ENCODE data around the gene TMPRSS11E.
"Not testable (repeated sequence)": the region's sequence is repeated elsewhere in the genome, so short reads cannot be mapped to it uniquely, and the experiment has no call there.

The TMPRSS11E gene

GRCh38 chr4:68447201-68447600 is at the start of gene TMPRSS11E:
Gene TMPRSS11E (plus strand): TSS chr4:68447463. CDS start chr4:68447513, 50 bp downstream.
- DNase-seq: no peak

- DNase-seq: no peak
Observed at GRCh38 chr4:68399306-68399705, 48.0 kb upstream of the TMPRSS11E start.

GRCh38 chr4:68401231-68401630 is 46.0 kb upstream of the TMPRSS11E start:
- DNase-seq: no peak

GRCh38 chr4:68404153-68404552 is 43.1 kb upstream of the TMPRSS11E start:
- no peak for DNase-seq

- not testable (repeated sequence) for DNase-seq
Observed at GRCh38 chr4:68405718-68406478, 41.4 kb upstream of the TMPRSS11E start.

GRCh38 chr4:68406479-68406859 is 40.8 kb upstream of the TMPRSS11E start:
- DNase-seq: no peak

- DNase-seq: not testable (repeated sequence)
Observed at GRCh38 chr4:68407015-68407867, 40.0 kb upstream of the TMPRSS11E start.

- no peak for DNase-seq
Observed at GRCh38 chr4:68407868-68408190, 39.4 kb upstream of the TMPRSS11E start.

- no peak for DNase-seq
Observed at GRCh38 chr4:68410149-68410548, 37.1 kb upstream of the TMPRSS11E start.

- no peak for DNase-seq
Observed at GRCh38 chr4:68410643-68411042, 36.6 kb upstream of the TMPRSS11E start.

- DNase-seq: not testable (repeated sequence)
Observed at GRCh38 chr4:68412031-68412430, 35.2 kb upstream of the TMPRSS11E start.

- no peak for DNase-seq
Observed at GRCh38 chr4:68416591-68416990, 30.7 kb upstream of the TMPRSS11E start.

GRCh38 chr4:68426516-68426915 is 20.7 kb upstream of the TMPRSS11E start:
- DNase-seq: no peak

- DNase-seq: no peak
Observed at GRCh38 chr4:68430337-68430736, 16.9 kb upstream of the TMPRSS11E start.

- no peak for DNase-seq
Observed at GRCh38 chr4:68432320-68432719, 14.9 kb upstream of the TMPRSS11E start.

- DNase-seq: no peak
Observed at GRCh38 chr4:68433582-68433981, 13.7 kb upstream of the TMPRSS11E start.

GRCh38 chr4:68434277-68434676 is 13.0 kb upstream of the TMPRSS11E start:
- no peak for DNase-seq

- no peak for DNase-seq
Observed at GRCh38 chr4:68434836-68435235, 12.4 kb upstream of the TMPRSS11E start.

GRCh38 chr4:68445111-68445510 is 2.2 kb upstream of the TMPRSS11E start:
- DNase-seq: no peak

GRCh38 chr4:68451246-68452211 is 4.3 kb downstream of the TMPRSS11E start:
- no peak for DNase-seq

GRCh38 chr4:68460085-68460484 is 12.8 kb downstream of the TMPRSS11E start:
- no peak for DNase-seq

- no peak for DNase-seq
Observed at GRCh38 chr4:68461790-68462189, 14.5 kb downstream of the TMPRSS11E start.

- no peak for DNase-seq
Observed at GRCh38 chr4:68462691-68463090, 15.4 kb downstream of the TMPRSS11E start.
